Measurements from ENCODE around the gene STX17. TPM values are rescaled to one million over a fixed set of nuclear protein-coding genes. Genes with fewer than 3 reads are reported as not detected.

The STX17 gene
- polyA plus RNA-seq, 2 of the 4 experiments (the other 2 are of a cell fraction) = 14.3 to 24.6 TPM

DNA sequence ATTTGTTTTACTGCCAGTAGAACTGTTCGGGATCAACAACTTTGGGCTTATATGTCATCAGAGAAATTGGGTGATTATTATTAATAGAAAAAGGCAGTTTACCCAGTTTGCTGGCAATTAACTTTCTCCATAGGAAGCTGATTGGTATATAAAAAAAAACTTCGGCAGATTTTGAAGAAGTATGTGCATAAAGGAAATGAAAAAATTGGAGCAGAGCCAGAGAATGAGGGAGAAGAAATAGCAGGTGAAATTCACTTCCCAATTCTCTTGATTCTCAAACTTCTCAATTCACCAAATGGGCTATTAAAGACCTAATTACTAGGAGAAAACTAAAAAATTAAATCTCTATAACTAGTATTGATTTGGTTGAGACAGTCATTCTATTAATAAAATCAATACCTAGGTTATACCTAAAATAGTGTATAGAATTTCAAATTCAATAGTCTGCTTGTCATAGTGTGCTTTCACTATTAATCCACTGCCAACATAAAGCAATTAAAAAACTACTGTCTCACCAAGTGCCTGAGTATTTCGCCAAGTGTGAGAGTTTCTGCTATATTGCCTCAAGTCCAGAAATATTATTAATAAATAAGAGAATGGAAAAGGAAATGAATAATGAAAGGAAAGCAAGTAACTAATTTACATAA, 47.5 kb downstream of the STX17 start:
- ChIA-PET POLR2A (interaction anchor here (0.6 kb wide), 1 partner anchor 162 kb away, joined by 7 read pairs; no protein-coding TSS in a partner anchor), CTCF (no interaction called here)
- Histone ChIP-seq H3K9me3 (no peaks in the 10 kb centered on the region), H3K27ac (no peak overlapping the region), H3K4me3 (no peak overlapping the region), H3K4me2 (no peak overlapping the region), H3K4me1 (no peaks in the 10 kb centered on the region)
- ATAC-seq (no peak), FAIRE-seq (no peak), DNase-seq (ENCODE audit: low read depth in 1 of 2, low spot score in 1 of 2) (no peak)
- 89% methylated on average over 3 of the region's 3 CpGs for WGBS (ENCODE audit: missing lambda C conversion rate)
- no peak for TF ChIP-seq JUN (IDR thresholded peaks at IDR 0.05)
- no peak for TF ChIP-seq HEYL (CRISPR knock-in tag; IDR thresholded peaks at IDR 0.05)
- TF ChIP-seq MAFK (IDR thresholded peaks at IDR 0.05; ENCODE audit: partially characterized antibody) = no peak
- TF ChIP-seq ESRRA (IDR thresholded peaks at IDR 0.05; ENCODE audit: borderline replicate concordance, low read length) = no peak
- TF ChIP-seq, protein P1, sequence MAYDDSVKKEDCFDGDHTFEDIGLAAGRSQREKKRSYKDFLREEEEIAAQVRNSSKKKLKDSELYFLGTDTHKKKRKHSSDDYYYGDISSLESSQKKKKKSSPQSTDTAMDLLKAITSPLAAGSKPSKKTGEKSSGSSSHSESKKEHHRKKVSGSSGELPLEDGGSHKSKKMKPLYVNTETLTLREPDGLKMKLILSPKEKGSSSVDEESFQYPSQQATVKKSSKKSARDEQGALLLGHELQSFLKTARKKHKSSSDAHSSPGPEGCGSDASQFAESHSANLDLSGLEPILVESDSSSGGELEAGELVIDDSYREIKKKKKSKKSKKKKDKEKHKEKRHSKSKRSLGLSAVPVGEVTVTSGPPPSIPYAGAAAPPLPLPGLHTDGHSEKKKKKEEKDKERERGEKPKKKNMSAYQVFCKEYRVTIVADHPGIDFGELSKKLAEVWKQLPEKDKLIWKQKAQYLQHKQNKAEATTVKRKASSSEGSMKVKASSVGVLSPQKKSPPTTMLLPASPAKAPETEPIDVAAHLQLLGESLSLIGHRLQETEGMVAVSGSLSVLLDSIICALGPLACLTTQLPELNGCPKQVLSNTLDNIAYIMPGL (CRISPR knock-in tag; IDR thresholded peaks at IDR 0.05; ENCODE audit: borderline replicate concordance) = no peak
- TF ChIP-seq USF2 (IDR thresholded peaks at IDR 0.05) = no peak
- no peak for TF ChIP-seq RARB (CRISPR knock-in tag; IDR thresholded peaks at IDR 0.05)
- no peak for TF ChIP-seq SREBF2 (IDR thresholded peaks at IDR 0.05)
- TF ChIP-seq NR3C1 (IDR thresholded peaks at IDR 0.05) = no peak
- TF ChIP-seq MAZ (IDR thresholded peaks at IDR 0.05; ENCODE audit: borderline replicate concordance, low read depth, low read length) = no peak

- POLR2A ChIA-PET = no interaction called here
- CTCF ChIA-PET = interaction anchor here (1.4 kb wide), 1 partner anchor 11 kb away, joined by 4 read pairs; no protein-coding TSS in a partner anchor
- no peak for FAIRE-seq
- Histone ChIP-seq H3K4me3 (no peak overlapping the region), H3K4me2 (no peak overlapping the region), H3K4me1 (no peaks in the 10 kb centered on the region), H3K27ac (no peak overlapping the region), H3K9me3 (no peaks in the 10 kb centered on the region)
- no peak for DNase-seq (ENCODE audit: low read depth in 1 of 2, low spot score in 1 of 2)
- no peak for ATAC-seq
- TF ChIP-seq NFE2L2 (conservative IDR thresholded peaks at IDR 0.05; ENCODE audit: low read length) (no peak), ZFP36 (IDR thresholded peaks at IDR 0.05; ENCODE audit: borderline replicate concordance, partially characterized antibody) (no peak), CBX2 (IDR thresholded peaks at IDR 0.05; ENCODE audit: borderline replicate concordance, low read depth) (no peak), RAD21 (conservative IDR thresholded peaks at IDR 0.05 in 1 of 2, IDR thresholded peaks at IDR 0.05 in 1 of 2) (no peak), HOXB13 (CRISPR knock-in tag; IDR thresholded peaks at IDR 0.05; ENCODE audit: low read depth) (no peak), POLR2A (IDR thresholded peaks at IDR 0.05; ENCODE audit: low read length) (no peak), CEBPB (IDR thresholded peaks at IDR 0.05) (no peak), BHLHE40 (IDR thresholded peaks at IDR 0.05; ENCODE audit: low read depth, low read length) (no peak), ZSCAN20 (CRISPR knock-in tag; IDR thresholded peaks at IDR 0.05) (no peak)
- 87% methylated on average over 1 of the region's 1 CpG for WGBS (ENCODE audit: missing lambda C conversion rate)
Observed at GRCh38 chr9:99954819-99955218, 48.4 kb downstream of the STX17 start.

- no peak overlapping the region for H3K4me2 ChIP-seq
- no peaks in the 10 kb centered on the region for H3K4me1 ChIP-seq
- no peak overlapping the region for H3K27ac ChIP-seq
- WGBS (ENCODE audit: missing lambda C conversion rate) = 73% methylated on average over 4 of the region's 4 CpGs
- ChIA-PET CTCF (interaction anchor here (1.4 kb wide), 1 partner anchor 10 kb away, joined by 4 read pairs; no protein-coding TSS in a partner anchor), POLR2A (no interaction called here)
- no peak overlapping the region for H3K4me3 ChIP-seq
- TF ChIP-seq FOSB (CRISPR knock-in tag; IDR thresholded peaks at IDR 0.05) (no peak), HOXB13 (CRISPR knock-in tag; IDR thresholded peaks at IDR 0.05; ENCODE audit: low read depth) (no peak), EHF (CRISPR knock-in tag; IDR thresholded peaks at IDR 0.05) (no peak), JUNB (IDR thresholded peaks at IDR 0.05) (no peak), EHMT2 (IDR thresholded peaks at IDR 0.05; ENCODE audit: low read depth) (no peak), TFCP2L1 (CRISPR knock-in tag; IDR thresholded peaks at IDR 0.05) (no peak), BCL3 (IDR thresholded peaks at IDR 0.05) (no peak)
- no peak for FAIRE-seq
- H3K9me3 ChIP-seq = no peaks in the 10 kb centered on the region
- no peak for DNase-seq (ENCODE audit: low read depth in 1 of 2, low spot score in 1 of 2)
- no peak for ATAC-seq
Observed at GRCh38 chr9:99955606-99956005, 49.2 kb downstream of the STX17 start.
